Islet of Langerhans (tissue), 1 donor: ENCODE measurements around the gene ASZ1.

Experiments used
- FAIRE-seq: peaks from one replicate; lab custom pipeline; 2011; peaks lifted over from hg19 to GRCh38; lab: Jason Lieb, UNC

The ASZ1 gene

GRCh38 chr7:117402109-117402508 is 25.2 kb downstream of the ASZ1 start:
- FAIRE-seq = no peak

GRCh38 chr7:117401293-117402002 is 25.8 kb downstream of the ASZ1 start:
- FAIRE-seq = no peak

- FAIRE-seq = peak; percentile 97
Measured at GRCh38 chr7:117399820-117400422, 27.4 kb downstream of the ASZ1 start.

GRCh38 chr7:117395743-117396142 is 31.6 kb downstream of the ASZ1 start:
- FAIRE-seq = no peak

- no peak for FAIRE-seq
Measured at GRCh38 chr7:117393781-117394180, 33.5 kb downstream of the ASZ1 start.

GRCh38 chr7:117389871-117390270 is 37.4 kb downstream of the ASZ1 start:
- FAIRE-seq = no peak

GRCh38 chr7:117386110-117386706 is 41.1 kb downstream of the ASZ1 start:
- no peak for FAIRE-seq

- FAIRE-seq = peak; percentile 79
Measured at GRCh38 chr7:117385363-117386109, 41.8 kb downstream of the ASZ1 start.

- no peak for FAIRE-seq
Measured at GRCh38 chr7:117384688-117385362, 42.5 kb downstream of the ASZ1 start.

GRCh38 chr7:117383483-117384189 is 43.7 kb downstream of the ASZ1 start:
- FAIRE-seq = no peak

- no peak for FAIRE-seq
Measured at GRCh38 chr7:117383046-117383445, 44.2 kb downstream of the ASZ1 start.

- no peak for FAIRE-seq
Measured at GRCh38 chr7:117381362-117381761, 45.9 kb downstream of the ASZ1 start.

- no peak for FAIRE-seq
Measured at GRCh38 chr7:117375380-117375779, 51.9 kb downstream of the ASZ1 start.

- no peak for FAIRE-seq
Measured at GRCh38 chr7:117372073-117372472, 55.2 kb downstream of the ASZ1 start.

- FAIRE-seq = no peak
Measured at GRCh38 chr7:117364339-117365080, 62.8 kb downstream of the ASZ1 start.

- FAIRE-seq = no peak
Measured at GRCh38 chr7:117362294-117362888, 64.9 kb downstream of the ASZ1 start.

GRCh38 chr7:117350027-117350426 is 77.3 kb downstream of the ASZ1 start:
- FAIRE-seq = no peak

GRCh38 chr7:117349570-117349969 is 77.7 kb downstream of the ASZ1 start:
- no peak for FAIRE-seq

- no peak for FAIRE-seq
Measured at GRCh38 chr7:117347962-117348672, 79.2 kb downstream of the ASZ1 start.

- FAIRE-seq = no peak
Measured at GRCh38 chr7:117347480-117347879, 79.8 kb downstream of the ASZ1 start.
